COR-L47 (cell line): Measurements from ENCODE around the gene SASH3.
"Not testable (repeated sequence)": the region's sequence is repeated elsewhere in the genome, so short reads cannot be mapped to it uniquely, and the experiment has no call there.

Source experiments
- DNase-seq: peaks from one replicate; lab custom pipeline; 2025; lab: John Stamatoyannopoulos, UW

Gene SASH3

GRCh38 chrX:129779747-129780146, at the start of gene SASH3:
Gene SASH3, plus strand, starts transcription at chrX:129779949. Its CDS starts 149 bp downstream, at chrX:129780098.
- DNase-seq: no peak

GRCh38 chrX:129731228-129731627, 48.5 kb upstream of the SASH3 start:
- DNase-seq: no peak

DNA sequence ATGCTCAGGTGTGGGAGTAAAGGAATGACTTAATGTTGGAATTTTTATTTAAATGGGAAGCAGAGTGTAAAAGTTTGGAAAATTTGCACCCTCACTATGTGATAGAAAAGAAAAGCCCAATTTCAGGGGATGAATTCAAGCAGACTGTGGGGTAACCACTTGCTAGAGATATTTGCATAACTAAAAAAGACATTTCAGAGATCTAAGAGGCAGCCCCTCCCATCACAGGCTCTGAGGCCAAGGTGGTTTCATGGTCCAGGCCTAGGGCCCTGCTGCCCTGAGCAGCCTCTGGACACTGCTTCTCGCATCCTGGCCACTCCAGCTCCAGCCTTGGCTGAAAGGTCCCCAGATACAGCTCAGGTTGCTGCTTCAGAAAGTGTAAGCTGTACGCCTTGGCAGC, 46.9 kb upstream of the SASH3 start:
- no peak for DNase-seq

GRCh38 chrX:129733335-129733734, 46.4 kb upstream of the SASH3 start:
- no peak for DNase-seq

GRCh38 chrX:129736491-129736890, 43.3 kb upstream of the SASH3 start:
- no peak for DNase-seq

DNA sequence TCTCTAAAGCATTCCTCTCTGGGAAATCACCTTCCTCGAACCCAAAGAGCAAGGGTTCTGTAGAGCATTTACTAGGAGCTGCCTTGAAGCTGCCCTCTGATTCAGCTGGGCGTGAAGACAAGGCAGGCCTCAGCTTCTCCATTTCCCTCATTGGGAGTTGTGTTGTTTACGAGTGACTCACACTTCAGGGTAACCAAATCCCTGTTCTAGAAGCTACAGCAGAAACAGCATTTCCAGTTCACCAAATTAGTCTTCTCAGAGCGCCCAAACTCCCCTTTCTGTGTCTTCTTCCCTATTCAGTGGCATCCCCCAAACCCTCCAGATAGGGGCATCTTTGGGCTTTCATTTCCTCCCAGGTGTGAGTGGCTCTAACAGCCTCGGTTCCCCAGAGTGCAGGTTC, 41.8 kb upstream of the SASH3 start:
- DNase-seq: no peak

- no peak for DNase-seq
Measured at GRCh38 chrX:129738466-129739308, 41.1 kb upstream of the SASH3 start, which contains the start of gene XPNPEP2. Gene XPNPEP2, plus strand, starts transcription at chrX:129738979. Its CDS starts 235 bp downstream, at chrX:129739214.

DNA sequence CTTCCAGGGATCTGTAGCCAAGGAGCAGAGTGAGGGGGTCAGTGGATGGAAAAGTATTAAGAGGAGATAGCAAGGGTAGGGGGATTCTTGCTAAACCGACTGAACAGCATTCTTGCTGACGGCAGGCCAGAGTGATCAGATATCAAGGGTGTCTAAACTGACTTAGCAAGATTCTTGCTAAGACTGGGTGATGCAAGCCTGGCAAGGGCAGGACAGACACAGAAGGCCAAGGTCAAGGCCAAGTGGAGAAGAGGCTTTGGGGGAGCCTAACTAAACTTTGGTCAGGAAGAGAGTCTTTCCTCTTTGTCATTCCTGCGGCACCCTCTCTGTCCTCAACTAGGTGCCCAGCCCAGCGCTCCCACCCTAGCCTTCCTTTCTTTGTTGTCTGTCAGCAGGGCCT, 40.2 kb upstream of the SASH3 start:
- no peak for DNase-seq

DNA sequence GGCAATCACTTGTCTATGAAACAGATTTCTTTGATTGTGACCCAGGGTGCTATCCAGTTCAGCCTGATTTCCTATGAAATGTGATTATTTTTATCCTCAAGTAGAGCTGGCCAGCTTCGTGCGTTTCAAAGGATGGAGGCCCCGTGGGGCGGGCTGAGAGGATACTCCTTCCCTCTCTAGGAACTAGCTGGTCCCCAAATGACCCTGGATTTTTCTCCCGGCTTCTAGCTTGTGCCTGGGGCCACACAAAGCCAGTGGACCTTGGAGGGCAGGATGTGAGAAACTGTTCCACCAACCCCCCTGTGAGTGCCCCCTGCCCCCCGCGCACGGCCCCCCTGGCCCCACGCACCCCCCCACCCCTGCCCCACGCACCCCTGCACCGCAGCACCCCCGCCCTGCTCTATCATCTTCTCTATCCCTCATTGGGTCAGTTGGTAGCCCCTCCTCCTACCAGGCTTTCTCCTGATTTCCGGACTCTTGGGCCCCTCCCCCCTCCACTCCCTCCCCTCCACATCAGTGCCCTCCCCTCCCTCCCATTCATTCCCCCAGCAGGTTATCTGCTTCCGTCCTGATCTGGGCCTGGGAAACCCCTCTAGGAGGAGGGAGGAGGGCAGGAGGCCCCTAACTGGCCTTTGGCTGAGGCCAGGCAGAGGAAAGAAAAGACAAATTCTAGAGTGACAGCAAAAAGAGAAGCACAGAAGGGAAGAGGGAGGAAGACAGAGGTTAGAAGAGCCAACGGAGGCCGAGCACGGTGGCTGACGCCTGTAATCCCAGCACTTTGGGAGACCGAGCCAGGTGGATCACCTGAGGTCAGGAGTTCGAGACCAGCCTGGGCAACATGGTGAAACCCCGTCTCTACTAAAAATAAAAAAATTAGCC, 37.6 kb upstream of the SASH3 start:
- DNase-seq: no peak

DNA sequence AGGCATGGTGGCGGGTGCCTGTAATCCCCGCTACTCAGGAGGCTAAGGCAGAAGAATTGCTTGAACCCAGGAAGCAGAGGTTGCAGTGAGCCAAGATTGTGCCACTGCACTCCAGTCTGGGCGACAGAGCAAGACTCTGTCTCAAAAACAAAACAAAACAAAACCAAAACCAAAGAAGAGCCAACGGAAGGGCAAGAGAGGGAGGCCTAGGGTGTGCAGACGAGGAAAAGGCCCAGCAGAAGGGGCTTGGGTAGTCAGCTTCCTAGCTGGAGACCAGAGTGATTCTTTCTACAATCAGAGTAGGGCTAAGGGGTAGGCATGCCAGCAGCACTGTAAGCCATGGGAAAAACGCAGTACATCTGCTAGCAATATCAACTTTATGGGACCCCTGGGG, 37.0 kb upstream of the SASH3 start:
- DNase-seq: not testable (repeated sequence)

DNA sequence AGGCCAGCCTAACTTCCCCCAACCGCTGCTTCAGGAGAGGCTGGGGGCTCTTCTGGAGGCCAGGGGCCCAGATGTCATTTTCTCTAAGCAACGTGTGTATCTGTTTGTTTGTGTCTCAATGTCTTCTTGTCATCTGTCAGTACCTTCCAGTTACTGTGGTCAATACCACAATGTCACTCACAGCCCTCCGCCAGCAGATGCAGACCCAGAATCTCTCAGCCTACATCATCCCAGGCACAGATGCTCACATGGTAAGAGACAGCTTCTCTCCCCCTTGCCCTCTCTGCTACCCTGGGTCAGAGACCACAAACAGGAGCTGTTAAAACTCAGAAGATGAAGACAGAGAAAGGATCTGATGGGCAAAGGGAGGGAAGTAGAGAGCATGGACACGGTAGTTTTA, 35.9 kb upstream of the SASH3 start:
- DNase-seq: no peak

DNA sequence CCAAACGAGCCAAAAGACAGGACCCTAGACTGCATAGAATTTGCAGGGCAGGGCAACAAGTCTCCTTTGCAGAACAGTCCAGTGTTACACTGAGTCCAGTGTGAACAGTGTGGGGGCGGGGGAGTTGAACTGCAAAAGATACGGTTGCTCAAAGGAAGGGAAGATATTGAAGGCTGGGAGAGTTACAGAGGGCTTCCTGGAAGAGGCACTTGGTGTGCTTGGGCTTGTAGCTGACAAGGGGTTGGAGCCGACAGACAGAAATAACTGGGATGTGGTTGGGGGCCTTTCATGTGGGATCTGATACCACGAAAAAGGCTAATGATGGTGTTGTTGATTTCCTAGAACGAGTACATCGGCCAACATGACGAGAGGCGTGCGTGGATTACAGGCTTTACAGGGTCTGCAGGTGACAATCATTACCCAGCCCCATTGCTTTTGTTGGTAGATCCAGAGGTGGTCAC, 34.9 kb upstream of the SASH3 start:
- no peak for DNase-seq

DNA sequence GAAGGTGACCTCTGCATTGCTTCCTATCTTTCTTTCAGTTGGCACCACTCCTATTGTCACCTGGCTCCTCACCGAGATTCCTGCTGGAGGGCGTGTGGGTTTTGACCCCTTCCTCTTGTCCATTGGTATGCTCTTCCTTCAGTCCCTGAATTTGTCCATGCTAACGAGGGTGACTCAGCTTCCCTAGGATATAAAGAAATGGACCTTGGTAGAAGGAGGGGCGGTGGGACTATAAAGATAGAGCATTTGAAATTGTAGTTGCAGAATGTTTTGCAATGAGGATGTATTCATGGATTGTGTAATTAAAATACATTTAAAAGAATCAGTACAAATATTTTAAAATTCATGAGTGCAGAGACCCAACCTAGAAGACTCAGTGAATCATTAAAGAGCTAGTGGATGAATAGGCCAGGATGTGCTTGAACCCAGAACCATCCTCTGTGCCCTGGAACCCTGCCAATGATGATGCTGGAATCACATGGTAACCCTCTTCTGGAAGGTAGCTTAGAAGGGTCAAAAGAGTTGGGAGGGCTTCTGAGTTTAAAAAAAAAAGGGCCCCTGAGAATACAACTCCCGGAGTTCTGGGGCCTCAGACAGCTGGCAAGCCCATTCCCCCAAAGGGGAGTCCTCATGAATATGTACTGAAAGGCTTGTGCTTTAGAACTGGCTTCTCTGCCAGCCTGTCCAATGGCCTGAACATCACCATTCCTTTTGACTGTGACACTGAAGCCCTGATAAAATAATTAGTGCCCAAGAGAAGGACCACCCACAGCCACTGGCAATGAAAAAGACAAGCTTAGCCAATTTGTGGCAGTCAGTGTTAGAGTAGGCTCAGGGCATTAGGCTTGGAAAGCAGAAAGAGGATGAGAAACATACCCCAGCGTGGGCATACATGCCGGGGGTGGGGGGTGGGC, 32.9 kb upstream of the SASH3 start:
- no peak for DNase-seq

GRCh38 chrX:129747533-129747932, 32.2 kb upstream of the SASH3 start:
- DNase-seq: no peak

DNA sequence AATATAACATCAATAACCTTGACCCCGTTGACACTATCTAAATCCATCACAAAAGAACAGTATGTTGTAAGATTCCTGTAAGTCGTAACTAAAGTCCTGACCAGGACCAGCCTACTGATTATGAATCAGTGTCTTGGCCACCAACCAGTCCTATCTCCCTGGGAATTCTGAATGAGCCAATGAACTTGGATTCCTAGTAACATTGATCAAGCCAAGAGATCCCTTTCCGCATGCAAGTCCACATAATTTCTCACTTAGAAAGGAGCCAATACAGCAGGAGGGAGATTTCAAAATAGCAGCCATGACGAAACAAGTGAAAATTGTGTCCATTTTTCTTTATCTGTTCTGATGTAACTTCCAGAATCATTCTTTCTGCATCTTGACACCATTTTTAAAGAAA, 31.4 kb upstream of the SASH3 start:
- DNase-seq: no peak

DNA sequence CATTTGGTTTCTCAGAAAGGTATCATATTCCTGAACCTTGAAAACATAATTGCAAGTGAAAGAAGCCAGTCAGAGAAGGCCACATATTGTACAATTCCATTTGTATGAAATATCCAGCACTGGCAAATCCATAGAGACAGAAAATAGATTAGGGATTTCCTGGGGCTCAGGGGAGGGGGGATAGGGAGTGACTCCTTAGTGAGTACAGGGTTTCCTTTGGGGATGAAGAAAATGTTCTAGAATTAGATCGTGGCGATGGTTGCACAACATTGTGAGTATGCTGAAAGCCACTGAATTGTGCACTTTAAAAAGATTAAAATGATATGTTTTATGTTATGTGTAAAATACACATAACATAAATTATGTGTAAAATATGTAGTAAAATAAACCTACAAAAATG, 30.7 kb upstream of the SASH3 start:
- DNase-seq: no peak

DNA sequence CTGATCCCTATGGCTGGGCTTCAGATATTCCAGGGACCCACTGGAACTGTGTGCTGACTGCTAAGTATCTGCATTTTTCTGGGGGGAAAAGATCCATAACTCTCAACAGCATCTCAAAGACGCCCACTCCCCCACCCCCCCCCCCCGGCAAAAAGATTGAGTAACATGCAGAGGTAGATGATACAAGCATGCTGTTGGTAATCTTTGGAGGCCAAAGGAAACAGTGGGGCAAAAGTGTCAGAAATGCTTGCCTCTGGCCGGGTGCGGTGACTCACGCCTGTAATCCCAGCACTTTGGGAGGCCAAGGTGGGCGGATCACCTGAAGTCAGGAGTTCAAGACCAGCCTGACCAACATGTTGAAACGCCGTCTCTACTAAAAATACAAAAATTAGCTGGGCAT, 28.8 kb upstream of the SASH3 start:
- no peak for DNase-seq

DNA sequence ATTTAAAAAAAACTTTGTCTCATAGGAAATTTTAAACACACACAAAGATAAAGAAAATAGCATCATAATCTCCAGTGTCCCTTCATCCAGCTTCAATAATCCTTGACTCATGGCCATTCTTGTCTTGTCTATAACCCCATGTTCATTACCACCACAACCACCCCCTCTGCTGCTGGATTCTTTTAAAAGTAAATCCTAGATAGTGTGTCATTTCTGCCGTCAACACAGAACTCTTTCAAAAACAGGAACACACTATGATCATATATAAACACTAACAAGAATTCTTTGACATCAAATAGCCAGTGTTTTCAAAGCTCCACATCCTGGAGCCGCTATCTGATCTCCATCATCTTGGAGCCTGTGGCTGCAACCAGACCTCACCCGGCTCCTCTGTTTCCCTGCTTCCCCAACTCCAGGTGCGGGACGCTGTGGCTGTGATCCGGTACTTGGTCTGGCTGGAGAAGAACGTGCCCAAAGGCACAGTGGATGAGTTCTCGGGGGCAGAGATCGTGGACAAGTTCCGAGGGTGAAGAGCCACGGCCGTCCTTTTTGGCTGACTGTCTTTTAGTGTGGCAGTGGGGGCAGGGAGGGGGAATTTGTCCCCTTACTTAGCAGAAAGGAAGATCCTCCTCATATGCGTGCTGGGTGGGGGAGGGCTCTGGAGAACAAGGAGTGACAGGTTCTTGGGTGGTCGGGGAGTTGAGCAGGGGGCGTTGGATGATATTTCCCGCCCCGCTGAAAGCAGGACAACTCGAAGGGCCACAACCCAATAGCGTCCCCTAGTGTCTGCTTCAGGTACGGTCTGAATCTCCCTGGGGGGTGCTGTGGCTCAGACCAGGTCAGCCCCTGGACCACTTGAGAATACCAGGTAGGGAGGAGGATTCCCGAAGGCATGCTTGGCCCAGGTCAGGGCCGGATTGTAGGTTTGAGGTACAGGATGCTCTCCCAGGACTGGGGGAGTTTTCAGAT, 25.4 kb upstream of the SASH3 start:
- no peak for DNase-seq

GRCh38 chrX:129755779-129756650, 23.7 kb upstream of the SASH3 start:
- DNase-seq: no peak
